ENCODE measurements around the gene NDEL1.

Gene NDEL1

GRCh38 chr17:8391711-8392110 lies 44.0 kb upstream of the NDEL1 start:
- Histone ChIP-seq H3K4me2 (ENCODE audit: low read length) (no peak overlapping the region), H3K4me3 (ENCODE audit: low read length) (no peak overlapping the region)

GRCh38 chr17:8392274-8392673 lies 43.4 kb upstream of the NDEL1 start:
- TF ChIP-seq EZH2phosphoT487 (IDR thresholded peaks at IDR 0.05; ENCODE audit: borderline replicate concordance, low read length) (no peak), CTCF (IDR thresholded peaks at IDR 0.05; ENCODE audit: low read depth, low read length, poor library complexity, severe bottlenecking) (no peak)
- H3K79me2 ChIP-seq (ENCODE audit: control insufficient read depth, low read length), result no peaks in the 10 kb centered on the region
- H3K36me3 ChIP-seq (ENCODE audit: control insufficient read depth, low read length), result no peaks in the 10 kb centered on the region
- no peak overlapping the region for H3K4me2 ChIP-seq (ENCODE audit: low read length)
- H3K9me3 ChIP-seq (ENCODE audit: control insufficient read depth, insufficient read depth, low read length), result no peaks in the 10 kb centered on the region
- H4K20me1 ChIP-seq (ENCODE audit: control insufficient read depth, insufficient read depth, low read depth, low read length), result no peaks in the 10 kb centered on the region
- H3K27ac ChIP-seq (ENCODE audit: low read depth, low read length), result no peak overlapping the region
- no peaks in the 10 kb centered on the region for H3K9me2 ChIP-seq (replicated peaks; ENCODE audit: control insufficient read depth, low read length)
- peaks cover 3% of the 10 kb centered on the region; the same call in 1 of the 2 replicates for H3K27me3 ChIP-seq (ENCODE audit: control insufficient read depth, low read length)
- H3K4me1 ChIP-seq (ENCODE audit: control insufficient read depth, low read length), result peaks cover 13% of the 10 kb centered on the region
- no peaks in the 10 kb centered on the region for H3F3A ChIP-seq (ENCODE audit: control insufficient read depth, insufficient read depth)
- no peak overlapping the region for H3K4me3 ChIP-seq (ENCODE audit: low read length)

More at GRCh38 chr17:8391711-8392110, 44.0 kb upstream of the NDEL1 start:
- Histone ChIP-seq H3K4me1 (ENCODE audit: control insufficient read depth, low read length) (peaks cover 13% of the 10 kb centered on the region), H3K9me3 (ENCODE audit: control insufficient read depth, insufficient read depth, low read length) (no peaks in the 10 kb centered on the region), H3K27ac (ENCODE audit: low read depth, low read length) (no peak overlapping the region), H4K20me1 (ENCODE audit: control insufficient read depth, insufficient read depth, low read depth, low read length) (no peaks in the 10 kb centered on the region), H3K9me2 (replicated peaks; ENCODE audit: control insufficient read depth, low read length) (no peaks in the 10 kb centered on the region), H3K36me3 (ENCODE audit: control insufficient read depth, low read length) (no peaks in the 10 kb centered on the region), H3K27me3 (ENCODE audit: control insufficient read depth, low read length) (peaks cover 3% of the 10 kb centered on the region; the same call in 1 of the 2 replicates), H3K79me2 (ENCODE audit: control insufficient read depth, low read length) (no peaks in the 10 kb centered on the region), H3F3A (ENCODE audit: control insufficient read depth, insufficient read depth) (no peaks in the 10 kb centered on the region)
- TF ChIP-seq EZH2phosphoT487 (IDR thresholded peaks at IDR 0.05; ENCODE audit: borderline replicate concordance, low read length) (no peak), CTCF (IDR thresholded peaks at IDR 0.05; ENCODE audit: low read depth, low read length, poor library complexity, severe bottlenecking) (no peak)

- Histone ChIP-seq H3K9me2 (replicated peaks; ENCODE audit: control insufficient read depth, low read length) (no peaks in the 10 kb centered on the region), H3K79me2 (ENCODE audit: control insufficient read depth, low read length) (no peaks in the 10 kb centered on the region), H3K27ac (ENCODE audit: low read depth, low read length) (no peak overlapping the region), H3F3A (ENCODE audit: control insufficient read depth, insufficient read depth) (no peaks in the 10 kb centered on the region), H3K4me1 (ENCODE audit: control insufficient read depth, low read length) (peaks cover 13% of the 10 kb centered on the region), H3K4me3 (ENCODE audit: low read length) (peak overlapping the region; percentile 38), H3K36me3 (ENCODE audit: control insufficient read depth, low read length) (no peaks in the 10 kb centered on the region), H3K27me3 (ENCODE audit: control insufficient read depth, low read length) (peaks cover 5% of the 10 kb centered on the region; the same call in 1 of the 2 replicates), H3K9me3 (ENCODE audit: control insufficient read depth, insufficient read depth, low read length) (no peaks in the 10 kb centered on the region), H3K4me2 (ENCODE audit: low read length) (peak overlapping the region; percentile 54), H4K20me1 (ENCODE audit: control insufficient read depth, insufficient read depth, low read depth, low read length) (no peaks in the 10 kb centered on the region)
- TF ChIP-seq EZH2phosphoT487 (IDR thresholded peaks at IDR 0.05; ENCODE audit: borderline replicate concordance, low read length) (no peak), CTCF (IDR thresholded peaks at IDR 0.05; ENCODE audit: low read depth, low read length, poor library complexity, severe bottlenecking) (no peak)
Measured at GRCh38 chr17:8392674-8393469, 42.8 kb upstream of the NDEL1 start.

Measured in DOHH2 (cell line).